ENCODE measurements around the gene RPA1. TPM values are rescaled to one million over a fixed set of nuclear protein-coding genes. Genes with fewer than 3 reads are reported as not detected.

The RPA1 gene
- polyA plus RNA-seq, 1 donor from 2014 or later = 8.4 TPM

DNA sequence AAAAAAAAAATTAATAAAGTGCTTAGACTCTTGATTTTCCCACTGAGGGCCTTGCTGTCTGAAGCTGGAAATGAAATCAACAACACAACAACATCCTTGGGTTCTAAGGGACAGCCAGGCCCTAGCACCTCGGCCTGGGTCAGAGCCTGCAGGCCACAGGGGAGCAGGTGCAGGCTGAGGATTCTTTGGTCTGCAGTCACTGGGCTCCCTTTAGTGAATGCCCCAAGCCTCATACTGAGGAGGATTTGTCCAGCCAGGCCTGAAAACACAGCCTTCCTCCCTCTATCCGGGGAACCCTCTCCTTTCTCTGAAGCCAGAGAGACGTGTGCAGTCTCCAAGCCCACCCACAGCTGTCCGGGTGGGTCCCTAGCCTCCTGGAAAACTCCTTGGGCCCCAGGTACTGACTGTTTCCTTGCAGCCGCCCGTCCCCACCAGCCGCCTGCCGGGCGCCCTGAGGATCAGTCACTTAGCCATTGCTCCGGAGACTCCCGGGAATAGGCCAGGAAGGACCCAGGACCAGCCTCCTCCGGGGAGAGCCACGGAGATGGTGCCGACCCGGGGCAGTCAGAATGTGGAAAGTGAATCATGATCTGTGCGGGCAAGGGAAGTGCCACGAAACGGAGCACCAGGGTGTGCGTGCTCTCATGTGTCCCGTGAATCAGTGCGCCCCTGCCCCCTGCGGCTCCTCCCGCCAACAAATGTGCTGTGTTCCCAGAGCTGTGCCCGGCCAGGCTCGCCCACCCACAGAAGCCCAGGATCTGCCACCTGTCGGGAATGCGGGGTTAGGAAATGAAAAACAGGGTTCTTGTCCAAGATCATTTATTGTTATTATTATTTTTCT, 104.3 kb downstream of the RPA1 start:
- H3K9me2 ChIP-seq (ENCODE audit: insufficient read depth, low read length) = no peaks in the 10 kb centered on the region
- no peaks in the 10 kb centered on the region for H3K27me3 ChIP-seq (ENCODE audit: insufficient read depth, low read depth, low read length)
- H2AFZ ChIP-seq (ENCODE audit: low read depth, low read length) = no peak overlapping the region
- H3K4me2 ChIP-seq (ENCODE audit: low read length) = no peak overlapping the region
- no peaks in the 10 kb centered on the region for H3K36me3 ChIP-seq (ENCODE audit: insufficient read depth, low read length)
- TF ChIP-seq SMC3 (conservative IDR thresholded peaks at IDR 0.05; ENCODE audit: poor library complexity) = no peak
- no peak for TF ChIP-seq POLR2AphosphoS5 (IDR thresholded peaks at IDR 0.05)
- no peak for TF ChIP-seq EZH2 (IDR thresholded peaks at IDR 0.05; ENCODE audit: borderline replicate concordance, insufficient read depth, low read length, poor library complexity, severe bottlenecking)
- TF ChIP-seq RAD21 (conservative IDR thresholded peaks at IDR 0.05) = no peak
- TF ChIP-seq MXI1 (conservative IDR thresholded peaks at IDR 0.05; ENCODE audit: poor library complexity, severe bottlenecking) = no peak
- peak overlapping the region; percentile 53 for H3K9ac ChIP-seq (ENCODE audit: low read length)
- H3K4me3 ChIP-seq (ENCODE audit: low read length) = peak overlapping the region; percentile 41
- no peaks in the 10 kb centered on the region for H4K20me1 ChIP-seq (ENCODE audit: insufficient read depth)
- peak overlapping the region; percentile 82 for H3K27ac ChIP-seq (ENCODE audit: low read length)
- H3K9me3 ChIP-seq (ENCODE audit: low read length) = no peaks in the 10 kb centered on the region
- no peaks in the 10 kb centered on the region for H3F3A ChIP-seq (ENCODE audit: insufficient read depth, low read length, poor library complexity, severe bottlenecking)
- H3K79me2 ChIP-seq (replicated peaks; ENCODE audit: insufficient read depth, low read length) = no peaks in the 10 kb centered on the region

DNA sequence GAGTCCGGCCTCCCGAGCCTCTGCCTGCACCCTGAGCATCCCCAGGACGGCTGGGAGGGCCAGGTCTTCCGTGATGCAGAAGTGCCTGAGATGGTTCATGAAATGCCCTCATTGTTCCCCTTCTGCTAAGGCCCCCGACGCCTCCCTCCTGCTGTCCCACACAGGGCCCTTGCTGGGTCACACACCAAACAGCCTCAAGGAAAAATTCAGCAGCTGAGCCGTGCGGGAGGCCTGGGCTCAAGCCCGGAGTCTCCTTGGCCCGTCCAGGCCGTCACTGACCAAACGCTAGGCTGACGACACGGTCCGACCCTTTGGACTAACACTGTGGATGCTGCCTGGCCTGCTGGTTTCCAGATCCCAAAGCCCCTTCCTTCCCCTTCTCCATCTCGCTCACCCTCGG, 105.1 kb downstream of the RPA1 start:
- no peaks in the 10 kb centered on the region for H3K9me3 ChIP-seq (ENCODE audit: low read length)
- H3K9ac ChIP-seq (ENCODE audit: low read length) = peak overlapping the region; percentile 53
- H3K4me3 ChIP-seq (ENCODE audit: low read length) = peak overlapping the region; percentile 5
- no peaks in the 10 kb centered on the region for H3K27me3 ChIP-seq (ENCODE audit: insufficient read depth, low read depth, low read length)
- H2AFZ ChIP-seq (ENCODE audit: low read depth, low read length) = no peak overlapping the region
- no peak overlapping the region for H3K4me2 ChIP-seq (ENCODE audit: low read length)
- H3F3A ChIP-seq (ENCODE audit: insufficient read depth, low read length, poor library complexity, severe bottlenecking) = no peaks in the 10 kb centered on the region
- TF ChIP-seq, protein P1, sequence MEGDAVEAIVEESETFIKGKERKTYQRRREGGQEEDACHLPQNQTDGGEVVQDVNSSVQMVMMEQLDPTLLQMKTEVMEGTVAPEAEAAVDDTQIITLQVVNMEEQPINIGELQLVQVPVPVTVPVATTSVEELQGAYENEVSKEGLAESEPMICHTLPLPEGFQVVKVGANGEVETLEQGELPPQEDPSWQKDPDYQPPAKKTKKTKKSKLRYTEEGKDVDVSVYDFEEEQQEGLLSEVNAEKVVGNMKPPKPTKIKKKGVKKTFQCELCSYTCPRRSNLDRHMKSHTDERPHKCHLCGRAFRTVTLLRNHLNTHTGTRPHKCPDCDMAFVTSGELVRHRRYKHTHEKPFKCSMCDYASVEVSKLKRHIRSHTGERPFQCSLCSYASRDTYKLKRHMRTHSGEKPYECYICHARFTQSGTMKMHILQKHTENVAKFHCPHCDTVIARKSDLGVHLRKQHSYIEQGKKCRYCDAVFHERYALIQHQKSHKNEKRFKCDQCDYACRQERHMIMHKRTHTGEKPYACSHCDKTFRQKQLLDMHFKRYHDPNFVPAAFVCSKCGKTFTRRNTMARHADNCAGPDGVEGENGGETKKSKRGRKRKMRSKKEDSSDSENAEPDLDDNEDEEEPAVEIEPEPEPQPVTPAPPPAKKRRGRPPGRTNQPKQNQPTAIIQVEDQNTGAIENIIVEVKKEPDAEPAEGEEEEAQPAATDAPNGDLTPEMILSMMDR (IDR thresholded peaks at IDR 0.05; ENCODE audit: poor library complexity, severe bottlenecking) = no peak
- TF ChIP-seq, protein P2, sequence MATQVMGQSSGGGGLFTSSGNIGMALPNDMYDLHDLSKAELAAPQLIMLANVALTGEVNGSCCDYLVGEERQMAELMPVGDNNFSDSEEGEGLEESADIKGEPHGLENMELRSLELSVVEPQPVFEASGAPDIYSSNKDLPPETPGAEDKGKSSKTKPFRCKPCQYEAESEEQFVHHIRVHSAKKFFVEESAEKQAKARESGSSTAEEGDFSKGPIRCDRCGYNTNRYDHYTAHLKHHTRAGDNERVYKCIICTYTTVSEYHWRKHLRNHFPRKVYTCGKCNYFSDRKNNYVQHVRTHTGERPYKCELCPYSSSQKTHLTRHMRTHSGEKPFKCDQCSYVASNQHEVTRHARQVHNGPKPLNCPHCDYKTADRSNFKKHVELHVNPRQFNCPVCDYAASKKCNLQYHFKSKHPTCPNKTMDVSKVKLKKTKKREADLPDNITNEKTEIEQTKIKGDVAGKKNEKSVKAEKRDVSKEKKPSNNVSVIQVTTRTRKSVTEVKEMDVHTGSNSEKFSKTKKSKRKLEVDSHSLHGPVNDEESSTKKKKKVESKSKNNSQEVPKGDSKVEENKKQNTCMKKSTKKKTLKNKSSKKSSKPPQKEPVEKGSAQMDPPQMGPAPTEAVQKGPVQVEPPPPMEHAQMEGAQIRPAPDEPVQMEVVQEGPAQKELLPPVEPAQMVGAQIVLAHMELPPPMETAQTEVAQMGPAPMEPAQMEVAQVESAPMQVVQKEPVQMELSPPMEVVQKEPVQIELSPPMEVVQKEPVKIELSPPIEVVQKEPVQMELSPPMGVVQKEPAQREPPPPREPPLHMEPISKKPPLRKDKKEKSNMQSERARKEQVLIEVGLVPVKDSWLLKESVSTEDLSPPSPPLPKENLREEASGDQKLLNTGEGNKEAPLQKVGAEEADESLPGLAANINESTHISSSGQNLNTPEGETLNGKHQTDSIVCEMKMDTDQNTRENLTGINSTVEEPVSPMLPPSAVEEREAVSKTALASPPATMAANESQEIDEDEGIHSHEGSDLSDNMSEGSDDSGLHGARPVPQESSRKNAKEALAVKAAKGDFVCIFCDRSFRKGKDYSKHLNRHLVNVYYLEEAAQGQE (IDR thresholded peaks at IDR 0.05; ENCODE audit: borderline replicate concordance) = no peak
- TF ChIP-seq EP300 (conservative IDR thresholded peaks at IDR 0.05; ENCODE audit: poor library complexity, severe bottlenecking) = no peak
- TF ChIP-seq EZH2 (IDR thresholded peaks at IDR 0.05; ENCODE audit: borderline replicate concordance, insufficient read depth, low read length, poor library complexity, severe bottlenecking) = no peak
- TF ChIP-seq SMC3 (conservative IDR thresholded peaks at IDR 0.05; ENCODE audit: poor library complexity) = no peak
- no peak for TF ChIP-seq POLR2AphosphoS5 (IDR thresholded peaks at IDR 0.05)
- no peak for TF ChIP-seq TAF1 (IDR thresholded peaks at IDR 0.05; ENCODE audit: low read depth)
- no peak for TF ChIP-seq MXI1 (conservative IDR thresholded peaks at IDR 0.05; ENCODE audit: poor library complexity, severe bottlenecking)
- no peak for TF ChIP-seq RAD21 (conservative IDR thresholded peaks at IDR 0.05)
- H4K20me1 ChIP-seq (ENCODE audit: insufficient read depth) = no peaks in the 10 kb centered on the region
- no peaks in the 10 kb centered on the region for H3K36me3 ChIP-seq (ENCODE audit: insufficient read depth, low read length)
- H3K27ac ChIP-seq (ENCODE audit: low read length) = peak overlapping the region; percentile 82
- no peaks in the 10 kb centered on the region for H3K79me2 ChIP-seq (replicated peaks; ENCODE audit: insufficient read depth, low read length)
- H3K9me2 ChIP-seq (ENCODE audit: insufficient read depth, low read length) = no peaks in the 10 kb centered on the region

All from neural cell (in vitro differentiated cells).